HG03378 (cell line): ENCODE measurements around the gene CA10.

Source experiments
- ATAC-seq: cut with Tn5 transposase; IDR thresholded peaks from one replicate; pipeline ENCODE4 v1.9.1; 2021; ENCODE audit warnings: mild to moderate bottlenecking, moderate library complexity; ENCODE audit not compliant: unreplicated experiment

CA10 gene

DNA sequence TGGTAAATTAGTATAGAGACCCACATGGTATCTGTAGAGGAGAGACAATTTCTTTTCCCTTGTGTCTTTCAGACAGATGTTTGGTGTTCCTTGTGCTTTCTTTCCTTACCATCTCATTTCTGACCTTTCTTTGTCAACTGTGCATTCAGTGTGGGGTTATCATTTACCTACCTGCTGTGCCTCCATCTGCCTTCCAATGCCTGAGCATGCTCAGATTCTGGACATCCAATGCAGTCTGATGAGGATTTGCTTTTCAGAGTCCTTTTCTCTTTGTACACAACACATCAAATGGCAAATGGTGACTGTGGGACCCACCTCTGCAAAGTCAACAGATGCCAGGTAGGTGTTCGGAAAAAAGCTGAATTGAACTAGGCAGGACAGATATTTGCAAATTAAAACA, 364.8 kb downstream of the CA10 start:
- ATAC-seq = no peak

DNA sequence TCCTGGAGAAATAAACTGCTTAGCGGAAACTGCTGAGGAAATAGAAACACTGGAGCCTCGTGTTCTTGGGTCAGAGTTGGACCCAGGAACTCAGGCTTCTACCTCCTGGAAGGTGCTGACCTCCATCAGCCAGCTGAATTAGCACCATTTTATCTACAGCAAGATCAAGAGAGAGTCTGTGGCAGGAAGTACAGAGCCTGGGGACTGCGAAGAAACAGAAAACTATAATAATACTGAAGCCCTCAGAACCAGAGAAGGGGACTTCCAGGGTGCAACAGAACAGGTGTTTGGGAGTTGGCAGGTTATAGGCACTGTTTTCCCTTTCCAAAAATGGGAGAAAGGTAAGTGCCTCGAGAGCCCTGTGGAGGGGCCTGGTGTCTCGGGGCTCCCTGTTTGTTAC, 379.7 kb downstream of the CA10 start:
- no peak for ATAC-seq

DNA sequence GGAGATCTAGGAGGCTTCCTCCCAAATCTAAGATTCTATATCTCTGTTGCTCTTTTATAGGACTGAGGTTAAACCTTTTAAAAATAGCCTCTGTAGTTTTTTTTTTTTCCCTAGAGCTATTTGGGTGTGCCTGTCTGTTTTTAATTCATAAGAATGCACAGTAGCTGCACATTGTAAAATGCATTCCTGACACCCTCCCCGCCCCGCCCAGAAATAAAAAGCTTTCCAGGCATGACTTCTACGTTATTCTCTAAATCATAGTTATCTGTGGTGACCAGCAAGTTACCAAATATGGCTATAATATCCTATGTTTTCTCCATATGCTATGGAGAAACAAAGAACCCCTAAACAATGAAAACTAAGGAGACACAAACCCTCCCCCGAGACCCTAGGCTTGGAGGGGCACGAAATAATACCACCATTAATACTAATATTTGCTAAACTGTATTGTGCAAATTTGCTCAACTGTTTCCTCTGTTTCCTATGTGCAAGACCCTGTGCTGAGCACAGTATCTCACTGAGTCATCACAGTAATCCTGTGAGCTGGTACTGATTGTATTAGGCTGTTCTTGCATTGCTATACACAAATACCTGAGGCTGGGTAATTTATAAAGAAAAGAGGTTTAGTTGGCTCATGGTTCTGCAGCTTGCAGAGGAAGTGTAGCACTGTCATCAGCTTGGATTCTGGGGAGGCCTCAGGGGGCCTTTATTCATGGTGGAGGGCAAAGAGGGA, 388.3 kb downstream of the CA10 start:
- ATAC-seq = no peak

DNA sequence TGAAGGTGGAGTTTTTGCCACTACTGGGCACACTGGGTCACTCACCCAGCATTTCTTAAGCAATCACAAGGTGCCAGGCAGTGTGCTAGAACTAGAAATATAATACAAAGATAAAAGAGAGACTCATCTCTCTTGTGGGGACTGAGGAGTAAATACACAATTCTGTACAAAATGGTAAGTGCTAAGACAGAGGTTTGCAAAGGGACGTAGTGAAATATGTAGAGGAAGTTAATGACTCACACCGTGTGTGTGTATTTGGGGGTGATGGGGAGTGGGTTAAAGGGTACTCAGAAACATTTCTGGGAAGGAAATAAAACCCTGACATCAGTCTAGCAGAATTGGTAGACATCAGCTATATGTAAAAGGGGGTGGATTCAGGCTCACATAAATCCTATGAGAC, 389.3 kb downstream of the CA10 start:
- ATAC-seq = no peak

DNA sequence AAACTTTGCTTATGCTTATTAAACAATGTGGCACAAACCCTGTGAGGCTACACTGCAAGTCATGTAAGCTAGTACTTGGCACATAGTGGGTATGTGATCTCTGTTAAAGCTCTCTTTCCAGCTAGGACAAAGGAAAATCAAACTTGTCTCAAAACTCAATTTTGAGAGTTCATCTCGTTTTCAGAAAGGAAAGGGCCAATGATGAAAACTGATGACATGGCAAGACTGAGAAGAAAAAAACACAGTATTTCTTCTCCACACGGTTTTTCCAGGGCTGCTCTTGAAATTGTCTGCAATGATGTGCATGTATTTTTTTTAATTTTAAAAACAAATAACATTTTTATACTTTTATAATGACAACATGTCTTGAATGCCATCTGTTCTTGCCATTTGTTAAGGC, 389.8 kb downstream of the CA10 start:
- ATAC-seq = no peak

DNA sequence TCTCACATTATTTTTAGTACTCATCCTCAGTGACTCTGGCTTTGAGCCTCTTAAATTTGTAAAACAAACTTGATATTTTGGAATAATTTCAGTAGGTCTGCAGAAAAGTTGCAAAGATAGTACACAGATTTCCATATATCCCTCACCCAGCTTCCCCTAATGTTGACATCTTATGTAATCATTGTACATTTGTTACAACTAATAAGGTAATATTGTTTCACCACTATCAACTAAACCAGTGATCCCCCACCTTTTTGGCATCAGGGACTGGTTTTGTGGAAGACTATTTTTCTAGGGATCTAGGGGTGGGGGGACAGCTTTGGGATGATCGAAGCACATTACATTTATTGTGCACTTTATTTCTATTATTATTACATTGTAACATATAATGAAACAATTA, 391.2 kb downstream of the CA10 start:
- ATAC-seq = no peak

DNA sequence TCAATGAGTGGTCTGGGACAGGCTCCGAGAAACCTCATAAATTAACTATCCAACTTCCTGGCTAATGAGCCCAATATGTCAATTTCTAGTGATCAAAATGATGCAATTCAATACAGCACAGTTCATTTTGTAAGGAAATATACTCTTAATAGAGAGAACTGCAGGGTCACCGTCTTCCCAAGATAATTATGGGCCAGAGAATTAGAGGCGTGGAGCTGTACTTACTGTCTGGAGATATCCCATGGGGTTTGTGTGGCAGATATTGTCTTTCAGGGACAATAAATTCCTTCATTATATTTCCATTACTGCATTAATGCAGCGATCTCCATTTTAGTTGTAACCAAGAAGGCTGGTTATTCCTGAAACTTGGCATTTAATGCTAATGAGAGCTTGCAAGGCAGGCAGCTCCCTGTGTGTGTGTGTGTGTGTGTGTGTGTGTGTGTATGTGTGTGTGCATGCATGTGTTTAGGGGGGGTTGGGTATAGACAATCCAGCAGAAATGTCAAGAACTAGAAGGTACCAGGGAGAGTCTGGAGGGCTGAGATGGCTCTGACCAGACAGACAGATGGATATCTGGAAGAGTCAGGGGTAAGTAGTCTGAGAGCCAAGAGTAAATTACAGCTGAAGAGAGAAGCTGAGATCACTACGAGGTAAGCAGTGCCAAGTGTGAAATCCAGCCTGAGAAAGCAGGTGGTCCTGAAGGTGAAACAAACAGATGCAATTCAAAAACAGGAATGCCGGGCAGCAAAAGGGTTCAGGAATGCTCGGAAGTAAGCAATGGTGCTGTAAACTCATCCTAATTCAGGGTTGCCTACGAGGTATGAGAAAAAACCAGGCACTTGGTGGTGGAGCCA, 393.0 kb downstream of the CA10 start:
- ATAC-seq = no peak

DNA sequence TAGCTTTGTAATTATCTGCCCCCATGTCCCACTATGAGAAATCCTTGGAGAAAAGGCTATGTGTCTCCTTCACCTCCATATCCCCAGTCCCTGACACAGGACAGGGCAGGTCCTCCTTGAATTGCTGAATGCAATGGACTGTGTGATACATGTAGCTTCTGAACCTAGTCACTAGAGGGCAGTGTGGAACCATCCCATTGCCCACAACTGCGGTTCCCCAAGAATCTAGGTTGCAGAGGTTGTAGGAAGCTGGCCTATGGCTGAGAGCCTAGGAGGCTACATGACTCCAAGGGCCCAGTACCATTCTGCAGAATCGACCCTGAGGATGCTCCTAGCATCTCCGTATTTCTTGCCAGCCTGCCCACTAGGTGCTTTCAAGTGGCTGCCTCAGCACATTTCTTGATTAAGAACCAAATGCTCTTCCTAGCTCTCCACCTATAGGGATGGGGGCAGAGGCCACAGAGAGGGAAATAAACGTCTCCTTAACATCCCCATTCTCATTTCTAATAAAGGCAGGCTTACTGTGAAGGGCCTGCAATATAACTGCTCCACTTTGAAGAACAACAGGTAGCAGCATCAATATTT, 394.0 kb downstream of the CA10 start:
- ATAC-seq = peak; percentile 96

DNA sequence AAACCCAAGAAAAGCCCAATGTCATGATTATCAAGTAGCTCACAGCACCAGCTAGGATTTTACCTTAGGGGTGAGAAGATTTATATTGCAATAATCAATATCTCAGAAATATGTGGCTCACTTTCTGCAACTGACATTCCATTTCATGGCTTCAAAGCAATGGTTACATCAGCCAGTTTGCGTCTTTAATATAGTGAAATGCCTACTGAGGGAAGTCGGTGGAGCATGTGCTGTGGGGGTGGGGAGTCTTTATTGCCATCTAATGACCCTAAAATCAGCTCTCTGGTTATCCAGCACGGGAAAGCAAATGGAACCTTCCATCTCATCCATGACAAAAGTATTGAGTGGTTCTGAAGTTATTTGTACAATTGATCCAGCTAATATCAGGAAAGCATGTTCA, 395.5 kb downstream of the CA10 start:
- ATAC-seq = no peak

DNA sequence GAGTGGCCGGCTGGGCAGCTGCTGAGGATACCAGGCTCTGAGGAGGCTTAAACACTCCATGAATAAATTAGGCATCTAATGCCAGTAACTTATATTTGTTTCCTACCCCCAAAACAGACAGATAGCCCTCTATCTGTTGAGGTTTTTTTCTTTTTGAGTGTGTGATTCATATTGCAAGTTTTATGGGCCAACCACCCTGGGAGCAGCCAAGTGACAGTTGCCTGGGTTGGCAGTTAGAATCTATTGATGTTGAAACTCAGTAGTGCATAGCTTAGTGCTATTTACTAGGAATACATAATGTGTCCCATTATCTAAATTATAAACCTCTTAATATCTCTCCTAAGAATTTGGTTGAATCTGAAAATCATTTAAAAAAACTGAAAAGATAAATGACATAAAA, 397.4 kb downstream of the CA10 start:
- no peak for ATAC-seq

DNA sequence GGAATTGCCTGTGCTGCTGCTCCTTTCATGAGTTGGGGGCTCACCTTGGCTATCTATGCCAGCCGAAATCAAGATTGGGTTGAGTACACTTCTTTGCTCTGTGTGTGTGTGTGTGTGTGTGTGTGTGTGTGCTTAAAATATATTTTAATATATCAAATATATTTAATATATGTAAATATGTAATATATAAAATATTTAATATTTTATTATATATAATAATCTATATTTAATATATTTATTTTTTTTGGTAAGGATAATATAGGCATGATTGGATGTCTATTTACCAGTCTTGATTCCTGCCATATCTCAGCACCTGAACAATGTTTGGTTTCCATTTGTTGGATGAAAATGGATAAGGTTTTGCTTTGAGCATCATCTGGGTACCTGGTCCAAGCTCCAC, 399.3 kb downstream of the CA10 start:
- ATAC-seq = no peak

DNA sequence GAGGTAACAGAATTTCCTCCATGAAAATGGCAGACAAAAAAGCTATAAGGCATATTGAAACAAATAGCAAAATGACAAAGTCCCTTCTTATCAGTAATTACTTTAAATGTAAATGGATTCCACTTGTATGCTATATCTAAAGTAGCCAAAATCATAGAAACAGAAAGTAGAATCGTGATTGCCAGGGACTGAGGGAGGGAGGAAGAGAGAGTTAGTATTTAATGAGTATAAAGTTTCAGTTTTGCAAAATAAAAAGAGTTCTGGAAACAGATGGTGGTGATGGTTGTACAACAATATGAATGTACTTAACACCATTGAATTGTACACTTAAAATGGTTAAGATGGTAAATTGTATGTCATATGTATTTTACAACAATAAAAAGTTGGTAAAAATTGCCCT, 407.4 kb downstream of the CA10 start:
- no peak for ATAC-seq

DNA sequence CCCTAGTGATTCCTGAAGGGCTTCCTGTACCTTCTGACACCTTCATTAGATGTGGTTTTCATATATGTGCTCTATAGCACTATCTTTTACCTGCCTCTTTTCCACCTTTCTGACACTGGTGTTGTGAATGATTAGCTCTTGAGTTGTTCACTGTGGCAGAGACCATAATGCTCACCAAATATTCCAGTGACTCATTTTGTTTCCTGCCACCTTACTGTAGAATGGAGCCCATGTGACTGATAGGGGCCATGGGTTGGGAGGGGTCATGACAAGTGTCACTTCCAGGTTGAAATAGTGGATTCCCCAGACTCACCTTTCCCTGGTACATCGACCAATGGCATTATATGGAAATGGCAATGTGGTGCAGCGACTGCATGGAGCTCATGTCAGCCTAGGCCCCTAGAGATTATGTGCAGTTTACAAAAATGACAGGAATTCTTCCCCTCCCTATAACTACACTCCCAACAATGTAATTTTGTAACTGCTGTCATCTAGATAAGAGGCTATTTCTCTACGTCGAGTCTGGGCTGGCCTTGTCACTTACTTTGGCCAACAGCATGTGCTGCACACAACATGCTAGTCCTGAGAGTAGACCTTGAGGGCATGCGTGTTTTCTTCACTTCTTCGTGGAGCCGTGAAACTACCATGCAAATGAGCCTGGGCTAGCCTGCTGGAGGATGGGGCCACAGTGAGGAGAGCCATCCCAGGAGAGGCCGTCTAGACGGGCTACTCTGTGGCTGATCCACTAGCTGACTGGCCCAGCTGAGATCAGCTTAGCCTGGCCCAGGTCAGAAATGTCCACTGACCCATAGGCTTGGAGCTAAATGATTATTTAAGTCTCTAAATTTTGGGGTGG, 409.5 kb downstream of the CA10 start:
- no peak for ATAC-seq

DNA sequence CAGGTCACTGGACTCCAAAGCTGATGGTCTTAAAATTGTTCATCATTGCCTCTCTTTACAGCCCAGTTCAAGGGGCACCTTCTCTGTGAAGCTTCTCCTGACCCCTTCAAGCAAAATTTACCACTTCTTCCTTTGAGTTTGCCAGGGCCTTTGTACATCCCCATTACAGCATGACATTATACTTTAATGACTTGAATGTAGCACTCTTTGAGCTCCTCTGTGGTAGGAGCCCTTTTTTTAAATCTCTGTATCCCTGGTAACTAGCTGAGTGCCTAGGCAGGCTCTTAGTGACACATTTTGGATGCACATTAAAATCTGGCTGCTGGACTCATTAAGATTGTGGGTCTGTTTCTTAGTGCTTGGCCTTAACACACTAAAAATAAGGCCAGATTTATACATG, 412.1 kb downstream of the CA10 start:
- ATAC-seq = no peak

DNA sequence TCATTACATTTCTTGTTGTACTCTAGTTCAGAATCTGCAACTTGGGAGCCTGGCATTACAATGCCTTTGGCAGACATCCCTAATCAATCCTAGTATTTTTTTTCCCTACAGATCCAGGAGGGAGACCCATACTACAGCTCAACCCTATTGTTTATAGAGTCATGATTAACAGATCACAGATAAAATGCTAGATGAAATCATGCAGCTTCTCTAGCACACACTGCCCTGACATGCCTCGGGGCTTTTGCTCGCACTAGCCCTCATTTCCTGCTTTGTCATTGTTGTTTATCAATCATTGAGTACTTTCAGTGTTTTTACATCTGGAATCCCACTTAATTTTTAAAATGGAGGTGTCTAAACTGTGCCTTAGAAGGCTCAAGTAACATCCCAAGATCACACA, 412.5 kb downstream of the CA10 start:
- no peak for ATAC-seq

DNA sequence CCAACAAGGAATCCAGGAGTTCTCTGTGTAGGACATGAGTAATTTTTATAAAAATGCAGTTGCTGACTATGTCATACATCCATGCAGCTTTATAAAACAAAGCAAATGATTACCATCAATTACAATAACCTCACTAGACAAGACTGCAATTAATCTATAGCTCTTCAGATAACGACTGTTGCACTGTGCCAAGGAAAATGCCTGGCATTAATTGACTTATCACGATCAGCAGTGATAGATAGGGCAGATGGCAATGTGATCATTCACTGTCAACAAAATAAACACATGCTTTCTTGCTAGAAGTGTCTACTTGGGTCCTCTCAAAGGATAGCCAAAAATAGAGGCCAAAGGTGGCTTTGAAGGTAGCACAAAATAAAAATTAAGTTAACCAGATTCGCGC, 415.0 kb downstream of the CA10 start:
- ATAC-seq = no peak

DNA sequence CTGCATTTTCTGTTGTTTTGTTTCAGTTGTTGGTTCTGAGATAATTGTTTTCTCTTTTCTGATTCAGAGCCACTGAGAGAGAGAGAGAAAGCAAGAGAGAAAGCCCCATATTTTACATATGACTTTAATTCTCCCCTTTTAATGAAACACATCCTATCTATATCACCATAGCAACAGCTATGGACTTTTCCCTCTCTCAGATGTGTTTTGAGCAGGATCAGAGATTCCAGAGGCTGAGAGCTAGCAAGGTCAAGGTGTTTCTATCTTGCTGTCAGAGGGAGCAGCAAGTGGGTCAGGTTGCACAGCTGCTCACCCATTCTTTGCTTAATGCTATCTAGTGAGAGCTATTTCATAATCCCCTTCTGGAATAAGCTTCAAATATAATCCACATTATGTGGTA, 415.9 kb downstream of the CA10 start:
- no peak for ATAC-seq

DNA sequence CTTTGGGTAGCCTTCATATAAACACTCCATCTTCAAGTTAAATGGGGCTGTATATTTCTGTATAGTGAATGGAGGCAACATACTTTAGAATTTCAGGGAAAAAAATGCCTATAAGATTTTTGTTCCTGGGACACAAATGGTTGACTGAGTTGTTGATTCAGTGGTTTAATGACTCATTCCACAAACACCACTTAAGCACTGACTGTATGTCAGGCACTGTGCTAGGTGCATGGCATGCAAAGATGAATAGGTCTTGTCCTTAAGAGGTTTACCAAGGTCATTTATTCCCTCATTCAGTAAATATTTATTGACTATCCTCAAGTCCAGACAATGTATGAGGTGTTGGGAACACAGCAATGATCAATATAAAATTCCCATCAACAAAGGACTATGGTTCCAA, 417.1 kb downstream of the CA10 start:
- ATAC-seq = no peak

DNA sequence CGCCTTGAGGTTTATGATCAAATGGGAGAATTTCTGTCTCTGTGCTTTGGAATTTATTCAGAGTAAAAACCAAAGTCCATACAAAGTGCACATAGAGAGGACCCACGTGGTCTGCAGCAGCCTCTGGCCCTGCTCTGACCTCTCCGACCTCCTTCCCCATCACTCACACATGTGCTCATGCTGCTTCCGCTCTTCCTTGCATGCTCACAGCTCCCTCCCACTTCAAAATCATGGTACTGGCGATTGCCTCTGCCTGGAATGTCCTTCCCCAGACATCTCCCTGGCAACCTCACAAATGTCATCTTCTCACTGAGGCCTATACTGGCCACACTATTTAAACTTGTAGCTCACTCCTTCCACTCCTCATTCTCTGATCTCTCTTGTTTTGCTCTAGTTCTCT, 418.0 kb downstream of the CA10 start:
- ATAC-seq = no peak

DNA sequence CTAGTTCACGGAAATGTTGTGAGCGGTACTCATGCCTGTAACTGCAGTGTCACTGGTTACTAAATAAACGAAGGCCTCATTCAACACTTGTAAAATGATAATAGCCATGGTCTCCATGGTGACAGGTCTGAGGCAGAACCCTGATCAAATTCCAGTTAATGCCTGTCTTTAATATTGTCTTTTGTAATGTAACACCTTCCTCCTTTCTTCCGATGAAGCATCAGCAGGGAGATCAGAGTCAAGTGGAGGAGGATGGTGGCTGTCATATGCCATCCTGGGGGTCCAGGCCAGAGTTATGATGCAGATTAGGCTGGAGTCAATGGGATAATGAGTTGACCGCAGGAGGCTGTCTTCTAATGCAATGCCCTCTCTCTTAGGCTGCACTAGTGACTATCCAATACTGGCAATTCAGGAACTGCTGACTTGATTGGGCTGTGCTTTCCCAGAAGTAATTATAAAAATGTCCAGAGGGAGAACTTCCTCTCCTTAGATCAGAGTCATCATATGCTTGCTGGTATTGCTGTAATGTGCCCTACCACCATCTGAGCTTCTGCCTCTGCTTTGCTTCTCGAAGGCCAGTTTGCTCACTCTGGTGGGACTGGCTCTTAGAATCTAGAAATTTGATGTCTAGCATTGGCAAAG, 419.1 kb downstream of the CA10 start:
- no peak for ATAC-seq

DNA sequence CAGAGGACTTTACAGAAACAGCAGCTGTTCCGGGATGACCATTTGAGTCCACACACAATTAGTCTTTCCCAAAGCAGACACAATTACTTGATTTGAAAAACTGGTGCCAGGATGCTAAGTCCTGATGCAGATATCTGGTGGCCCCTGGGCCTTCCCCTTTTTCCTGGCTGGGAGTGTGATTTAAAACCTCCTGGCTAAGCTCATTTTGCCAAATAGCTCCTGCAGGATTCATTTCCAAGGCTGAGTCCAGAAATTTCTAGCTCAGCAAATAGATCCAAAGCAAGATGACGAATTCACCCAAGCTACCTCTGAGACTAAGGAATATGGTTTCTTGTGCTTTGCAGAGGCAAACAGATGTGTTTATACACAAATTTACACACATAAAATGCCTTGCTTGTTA, 422.2 kb downstream of the CA10 start:
- ATAC-seq = no peak
